Prostate gland (tissue), 2 donors: ENCODE data around the gene MMS19.

Experiments
- CTCF ChIP-seq, 4 experiments: fragments of 200-600 bp in 2 of 4; fragments of 450-650 bp in 2 of 4; sonication (generic) in 2 of 4; IDR thresholded peaks; 1 replicate in 3 of 4; 2 replicates in 1 of 4; pipeline ENCODE4 v1.5.1; 2016 to 2019; ENCODE audit warnings: antibody characterized with exemption in 4 of 4, mild to moderate bottlenecking in 2 of 4, moderate library complexity in 2 of 4
- POLR2AphosphoS5 ChIP-seq: sonication (generic); formaldehyde crosslinking; IDR thresholded peaks from one replicate; pipeline ENCODE4 v1.6.1; 2017; ENCODE audit warnings: antibody characterized with exemption

- no peak for TF ChIP-seq CTCF (IDR thresholded peaks at IDR 0.05)
- TF ChIP-seq POLR2AphosphoS5, result no peak
These were observed 2.0 kb upstream of the MMS19 start for GRCh38 chr10:97500297-97500575.
